Neural cell (in vitro differentiated cells): Measurements from ENCODE around the gene RXRB. TPM values are rescaled to one million over a fixed set of nuclear protein-coding genes. Genes with fewer than 3 reads are reported as not detected.

Source experiments
- H2AFZ ChIP-seq: fragments of 200-600, 300-800 bp; sonication (generic), shearing (Covaris generic); 2 replicates; pipeline ENCODE4 v1.6.0; 2014; ENCODE audit warnings: low read depth, mild to moderate bottlenecking, antibody characterized with exemption, low read length, moderate library complexity
- H3F3A ChIP-seq: fragments of 200-600 bp; shearing (Covaris generic); 2 replicates; pipeline ENCODE4 v1.6.1; 2016; ENCODE audit warnings: mild to moderate bottlenecking, moderate library complexity, mixed read lengths, antibody characterized with exemption, low read length; ENCODE audit not compliant: insufficient read depth, poor library complexity, severe bottlenecking
- H3K27ac ChIP-seq: fragments of 200-600, 300-800 bp; sonication (generic), shearing (Covaris generic); 2 replicates; pipeline ENCODE4 v1.5.1; 2014; ENCODE audit warnings: mild to moderate bottlenecking, low read length, moderate library complexity
- H3K27me3 ChIP-seq: fragments of 300-800, 200-600 bp; sonication (generic), shearing (Covaris generic); 2 replicates; pipeline ENCODE4 v1.6.0; 2014; ENCODE audit warnings: mild to moderate bottlenecking, low read depth, low read length, moderate library complexity; ENCODE audit not compliant: insufficient read depth
- H3K36me3 ChIP-seq: fragments of 300-800, 200-600 bp; sonication (generic), shearing (Covaris generic); 2 replicates; pipeline ENCODE4 v1.5.1; 2014; ENCODE audit warnings: mild to moderate bottlenecking, antibody characterized with exemption, low read length, moderate library complexity; ENCODE audit not compliant: insufficient read depth
- H3K4me2 ChIP-seq: fragments of 300-800, 200-600 bp; sonication (generic), shearing (Covaris generic); 2 replicates; pipeline ENCODE4 v1.6.0; 2014; ENCODE audit warnings: mild to moderate bottlenecking, low read length
- H3K4me3 ChIP-seq: fragments of 300-800, 200-600 bp; sonication (generic), shearing (Covaris generic); 2 replicates; pipeline ENCODE4 v1.5.1; 2014; ENCODE audit warnings: mild to moderate bottlenecking, low read length, moderate library complexity
- H3K79me2 ChIP-seq: fragments of 200-600 bp; shearing (Covaris generic); replicated peaks from 2 replicates; pipeline ENCODE4 v1.6.0; 2014; ENCODE audit warnings: mild to moderate bottlenecking, low read length, moderate library complexity; ENCODE audit not compliant: insufficient read depth
- H3K9ac ChIP-seq: fragments of 300-800, 200-600 bp; sonication (generic), shearing (Covaris generic); 2 replicates; pipeline ENCODE4 v1.6.1; 2016; ENCODE audit warnings: mild to moderate bottlenecking, low read length, mixed read lengths
- H3K9me2 ChIP-seq: fragments of 200-600 bp; shearing (Covaris generic); 2 replicates; pipeline ENCODE4 v1.6.1; 2016; ENCODE audit warnings: mild to moderate bottlenecking, low read length, mixed read lengths; ENCODE audit not compliant: insufficient read depth
- H3K9me3 ChIP-seq: fragments of 200-600, 300-800 bp; sonication (generic), shearing (Covaris generic); 2 replicates; pipeline ENCODE4 v1.6.1; 2016; ENCODE audit warnings: mild to moderate bottlenecking, mixed run types, low read length, moderate library complexity, mixed read lengths
- H4K20me1 ChIP-seq: fragments of 200-600 bp; shearing (Covaris generic); 2 replicates; pipeline ENCODE4 v1.6.1; 2016; ENCODE audit warnings: mild to moderate bottlenecking, mixed run types; ENCODE audit not compliant: insufficient read depth
- CTCF ChIP-seq: fragments of 450-650 bp; IDR thresholded peaks from 2 replicates; pipeline ENCODE4 v1.5.1; 2014; ENCODE audit warnings: antibody characterized with exemption, mild to moderate bottlenecking, moderate library complexity; ENCODE audit not compliant: poor library complexity, severe bottlenecking
- EP300 ChIP-seq: fragments of 450-650 bp; conservative IDR thresholded peaks from 2 replicates; pipeline ENCODE4 v1.6.1; 2014; ENCODE audit warnings: antibody characterized with exemption, mild to moderate bottlenecking, moderate library complexity; ENCODE audit not compliant: poor library complexity, severe bottlenecking
- EZH2 ChIP-seq: fragments of 200-600, 300-800 bp; shearing (Covaris generic), sonication (generic); IDR thresholded peaks from 2 replicates; pipeline ENCODE4 v1.6.1; 2014; ENCODE audit warnings: antibody characterized with exemption, low read length, borderline replicate concordance, mild to moderate bottlenecking; ENCODE audit not compliant: insufficient read depth, poor library complexity, severe bottlenecking
- MXI1 ChIP-seq: fragments of 450-650 bp; conservative IDR thresholded peaks from 2 replicates; pipeline ENCODE4 v1.6.1; 2014; ENCODE audit warnings: antibody characterized with exemption, mild to moderate bottlenecking; ENCODE audit not compliant: poor library complexity, severe bottlenecking
- POLR2AphosphoS5 ChIP-seq: IDR thresholded peaks from 2 replicates; pipeline ENCODE4 v1.6.1; 2012
- RAD21 ChIP-seq: fragments of 450-650 bp; conservative IDR thresholded peaks from 2 replicates; pipeline ENCODE4 v1.6.1; 2014; ENCODE audit warnings: antibody characterized with exemption, mild to moderate bottlenecking, moderate library complexity
- REST ChIP-seq: IDR thresholded peaks from 2 replicates; pipeline ENCODE4 v1.6.1; 2012; ENCODE audit warnings: borderline replicate concordance
- SMC3 ChIP-seq: fragments of 450-650 bp; conservative IDR thresholded peaks from 2 replicates; pipeline ENCODE4 v1.6.1; 2014; ENCODE audit warnings: antibody characterized with exemption, mild to moderate bottlenecking, moderate library complexity; ENCODE audit not compliant: poor library complexity
- TAF1 ChIP-seq: IDR thresholded peaks from 2 replicates; pipeline ENCODE4 v1.6.1; 2012; ENCODE audit warnings: low read depth
- polyA plus RNA-seq: library from polyadenylated mRNA; depleted of rRNA; stranded (reverse); fragments of >200 nt; gene quantifications from 2 replicates; pipeline ENCODE4 v1.2.3, GENCODE V29; 2014

Gene RXRB
- polyA plus RNA-seq, 1 donor from 2014 or later, result 60.7 TPM

- no peaks in the 10 kb centered on the region for H3K9me2 ChIP-seq
- H3F3A ChIP-seq, result no peaks in the 10 kb centered on the region
- H3K4me2 ChIP-seq, result no peak overlapping the region
- no peak overlapping the region for H3K27ac ChIP-seq
- peak overlapping the region; percentile 62 for H3K4me3 ChIP-seq
- H3K36me3 ChIP-seq, result peaks cover 6% of the 10 kb centered on the region
- no peaks in the 10 kb centered on the region for H4K20me1 ChIP-seq
- no peak overlapping the region for H3K9ac ChIP-seq
- H2AFZ ChIP-seq, result no peak overlapping the region
- H3K79me2 ChIP-seq, result peaks cover 15% of the 10 kb centered on the region
- no peaks in the 10 kb centered on the region for H3K9me3 ChIP-seq
- TF ChIP-seq SMC3 (no peak), CTCF (no peak), RAD21 (no peak), EP300 (no peak), MXI1 (no peak), POLR2AphosphoS5 (no peak), REST (no peak), TAF1 (no peak), EZH2 (no peak)
- H3K27me3 ChIP-seq, result peaks cover 5% of the 10 kb centered on the region
Observed at GRCh38 chr6:33213989-33214335, 13.5 kb upstream of the RXRB start.

- H3K9me2 ChIP-seq, result no peaks in the 10 kb centered on the region
- H3K9ac ChIP-seq, result peak overlapping the region; percentile 42
- H3F3A ChIP-seq, result no peaks in the 10 kb centered on the region
- H3K27ac ChIP-seq, result no peak overlapping the region
- H3K9me3 ChIP-seq, result no peaks in the 10 kb centered on the region
- H4K20me1 ChIP-seq, result no peaks in the 10 kb centered on the region
- peak overlapping the region; percentile 36 for H3K4me2 ChIP-seq
- peak overlapping the region; percentile 62 for H3K4me3 ChIP-seq
- peaks cover 18% of the 10 kb centered on the region for H3K79me2 ChIP-seq
- peaks cover 6% of the 10 kb centered on the region for H3K36me3 ChIP-seq
- H2AFZ ChIP-seq, result no peak overlapping the region
- peaks cover 5% of the 10 kb centered on the region for H3K27me3 ChIP-seq
- TF ChIP-seq POLR2AphosphoS5, result no peak
- TF ChIP-seq REST, result no peak
- TF ChIP-seq CTCF, result no peak
- no peak for TF ChIP-seq SMC3
- TF ChIP-seq RAD21, result no peak
- no peak for TF ChIP-seq MXI1
- no peak for TF ChIP-seq EP300
- no peak for TF ChIP-seq TAF1
- TF ChIP-seq EZH2, result no peak
Observed at GRCh38 chr6:33213166-33213988, 12.9 kb upstream of the RXRB start.
